CD4-positive, alpha-beta T cell treated with Interferon gamma for 1 hour (primary cell): ENCODE data around the gene B4GALT1.
A peak's percentile ranks its signal among the peaks of the same experiment; 100 is the strongest.
"Not testable (repeated sequence)": the region's sequence is repeated elsewhere in the genome, so short reads cannot be mapped to it uniquely, and the experiment has no call there.

Experiments used
- DNase-seq: peaks from one replicate; pipeline ENCODE4 v3.0.0-alpha.2; 2020

Gene B4GALT1

DNA sequence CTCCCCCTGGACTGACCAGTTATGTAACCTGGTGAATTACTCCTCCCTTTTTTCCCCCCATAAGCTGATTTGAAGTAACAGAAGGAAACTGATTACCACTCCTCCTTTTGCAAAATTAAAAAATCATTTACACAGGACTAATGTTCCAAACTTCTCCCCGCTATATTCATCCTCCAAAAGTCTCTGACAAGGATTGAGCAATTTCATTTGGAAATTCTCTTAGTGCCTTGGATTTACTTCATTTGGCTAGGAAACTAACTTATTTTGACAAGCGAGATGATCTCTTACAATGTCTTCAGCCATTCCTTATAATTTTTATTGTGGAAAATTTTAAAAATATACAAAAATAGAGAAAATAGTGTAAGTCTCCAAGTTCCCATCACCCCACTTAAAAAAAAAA lies 15.4 kb upstream of the B4GALT1 start:
- DNase-seq = no peak

DNA sequence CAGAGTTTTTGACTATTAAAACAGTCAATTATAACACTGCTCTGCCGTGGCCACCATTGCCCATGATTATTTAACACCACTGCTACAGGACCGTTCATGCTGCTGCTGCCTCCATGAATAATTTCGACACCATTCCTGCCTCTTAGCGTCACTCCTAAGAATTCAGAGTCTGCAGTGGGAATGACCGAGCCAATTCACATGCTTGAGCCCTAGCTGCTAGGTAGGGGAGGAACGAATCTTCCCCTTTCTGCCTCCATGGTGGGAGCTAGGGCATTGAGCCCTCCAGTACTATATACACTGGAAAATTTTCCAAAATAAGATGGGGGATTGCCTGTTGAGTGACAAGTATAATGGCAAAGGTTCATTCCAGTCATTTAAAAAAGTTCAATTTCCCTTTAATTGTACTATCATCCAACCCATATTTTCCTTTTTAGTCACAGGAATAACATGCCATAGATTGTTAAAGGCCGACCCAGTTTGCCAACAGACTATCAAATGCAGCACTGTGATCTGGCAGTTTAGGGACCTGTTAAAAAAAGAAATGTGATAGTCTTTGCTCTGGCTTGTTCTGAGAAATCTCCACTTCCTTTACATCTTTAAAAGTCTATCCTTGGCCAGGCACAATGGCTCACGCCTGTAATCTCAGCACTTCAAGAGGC lies 13.5 kb upstream of the B4GALT1 start:
- no peak for DNase-seq

DNA sequence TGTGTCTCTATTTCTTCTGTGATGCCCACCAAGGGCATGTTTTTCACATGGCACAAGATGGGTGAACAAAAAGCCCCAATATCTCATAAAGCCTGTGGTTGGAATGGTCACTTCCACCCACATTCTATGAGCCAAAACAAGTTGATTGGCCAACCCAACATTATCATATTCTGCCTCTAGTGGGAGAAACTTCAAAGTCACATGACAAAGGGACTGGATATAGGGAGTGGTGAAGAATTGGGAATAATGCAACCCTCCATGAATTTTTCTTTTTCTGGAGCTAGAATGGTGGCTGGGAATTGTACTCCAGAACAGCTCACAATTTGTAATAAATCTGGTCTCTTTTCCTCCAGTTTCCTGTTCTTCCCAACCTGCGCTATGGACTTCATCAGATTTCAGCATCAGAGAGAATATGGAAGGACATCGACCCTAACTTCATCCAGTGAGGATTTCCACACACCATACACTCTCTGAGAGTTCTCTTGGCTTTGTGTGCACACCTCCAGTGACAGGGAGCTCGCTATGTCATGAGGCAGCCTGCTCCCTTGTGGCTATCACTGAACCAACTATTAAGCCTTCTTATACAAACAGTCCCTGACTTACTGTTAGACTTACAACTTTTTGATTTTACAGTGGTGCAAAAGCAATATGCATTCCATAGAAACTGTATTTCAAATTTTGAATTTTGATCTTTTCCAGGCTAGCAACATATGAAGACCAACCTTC lies 12.0 kb upstream of the B4GALT1 start:
- no peak for DNase-seq

DNA sequence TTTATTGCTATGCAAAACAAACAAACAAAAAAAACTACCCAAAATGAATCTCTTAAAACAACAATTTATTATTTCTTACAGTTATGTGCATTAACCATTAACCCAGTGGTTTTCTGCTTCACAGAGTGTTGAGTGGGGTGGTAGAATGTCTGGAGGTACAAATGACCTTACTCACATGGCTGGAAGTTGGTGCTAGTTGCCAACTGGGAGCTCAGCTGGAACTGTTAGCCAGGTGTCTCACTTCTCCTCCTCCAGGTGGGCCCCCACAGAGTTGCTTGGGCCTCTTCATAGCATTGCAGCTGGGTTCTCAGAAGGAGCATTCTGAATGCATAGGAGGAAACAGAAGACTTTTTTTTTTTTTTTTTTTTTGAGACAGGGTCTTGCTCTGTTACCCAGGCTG lies 10.5 kb upstream of the B4GALT1 start:
- no peak for DNase-seq

DNA sequence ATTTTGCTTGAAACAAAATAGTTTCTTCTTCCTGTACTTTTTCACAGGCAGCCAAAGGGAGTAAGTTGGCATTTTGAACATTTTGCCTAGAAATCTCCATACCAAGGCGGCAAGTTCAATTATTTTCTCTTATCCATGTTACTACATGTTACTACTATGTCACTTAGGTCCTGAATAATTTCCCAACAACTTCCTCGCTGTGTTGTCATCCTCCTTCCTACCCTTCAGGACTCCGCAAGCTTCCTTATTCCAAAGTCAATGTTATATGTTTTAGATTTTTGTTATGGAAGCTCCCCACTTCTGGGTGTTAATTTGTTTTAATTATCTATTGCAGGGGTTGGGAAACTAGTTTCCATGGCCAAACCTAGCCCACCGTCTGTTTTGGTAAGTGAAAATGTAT lies 9.9 kb upstream of the B4GALT1 start:
- no peak for DNase-seq

DNA sequence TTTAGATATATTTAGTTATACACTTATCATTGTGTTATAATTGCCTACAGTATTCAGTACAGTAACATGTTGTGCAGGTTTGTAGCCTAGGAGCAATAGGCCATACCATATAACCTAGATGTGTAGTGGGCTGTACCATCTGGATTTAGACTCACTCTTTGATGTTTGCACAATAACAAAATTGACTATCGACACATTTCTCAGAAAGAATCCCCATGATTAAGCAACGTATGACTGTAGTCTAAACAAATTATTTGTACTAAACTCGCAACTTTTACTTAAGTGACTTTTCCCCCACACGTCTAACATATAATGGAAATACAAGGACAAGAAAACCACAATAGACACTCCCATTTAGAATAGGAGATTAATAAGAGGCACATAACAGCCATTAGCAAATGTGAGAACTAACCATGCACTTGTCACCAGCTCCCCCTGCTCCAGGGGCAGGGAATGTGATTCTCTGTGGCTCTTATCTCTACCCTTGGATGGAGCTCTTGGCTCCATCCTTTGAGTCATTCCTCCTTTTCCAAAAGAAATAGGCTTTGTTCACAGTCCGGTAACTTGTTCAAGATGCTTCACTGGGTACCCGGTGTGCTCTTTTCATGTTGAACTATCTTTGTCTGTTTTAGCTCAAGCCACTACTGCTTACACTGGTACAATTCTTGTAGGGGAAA lies 8.7 kb upstream of the B4GALT1 start:
- DNase-seq = no peak

DNA sequence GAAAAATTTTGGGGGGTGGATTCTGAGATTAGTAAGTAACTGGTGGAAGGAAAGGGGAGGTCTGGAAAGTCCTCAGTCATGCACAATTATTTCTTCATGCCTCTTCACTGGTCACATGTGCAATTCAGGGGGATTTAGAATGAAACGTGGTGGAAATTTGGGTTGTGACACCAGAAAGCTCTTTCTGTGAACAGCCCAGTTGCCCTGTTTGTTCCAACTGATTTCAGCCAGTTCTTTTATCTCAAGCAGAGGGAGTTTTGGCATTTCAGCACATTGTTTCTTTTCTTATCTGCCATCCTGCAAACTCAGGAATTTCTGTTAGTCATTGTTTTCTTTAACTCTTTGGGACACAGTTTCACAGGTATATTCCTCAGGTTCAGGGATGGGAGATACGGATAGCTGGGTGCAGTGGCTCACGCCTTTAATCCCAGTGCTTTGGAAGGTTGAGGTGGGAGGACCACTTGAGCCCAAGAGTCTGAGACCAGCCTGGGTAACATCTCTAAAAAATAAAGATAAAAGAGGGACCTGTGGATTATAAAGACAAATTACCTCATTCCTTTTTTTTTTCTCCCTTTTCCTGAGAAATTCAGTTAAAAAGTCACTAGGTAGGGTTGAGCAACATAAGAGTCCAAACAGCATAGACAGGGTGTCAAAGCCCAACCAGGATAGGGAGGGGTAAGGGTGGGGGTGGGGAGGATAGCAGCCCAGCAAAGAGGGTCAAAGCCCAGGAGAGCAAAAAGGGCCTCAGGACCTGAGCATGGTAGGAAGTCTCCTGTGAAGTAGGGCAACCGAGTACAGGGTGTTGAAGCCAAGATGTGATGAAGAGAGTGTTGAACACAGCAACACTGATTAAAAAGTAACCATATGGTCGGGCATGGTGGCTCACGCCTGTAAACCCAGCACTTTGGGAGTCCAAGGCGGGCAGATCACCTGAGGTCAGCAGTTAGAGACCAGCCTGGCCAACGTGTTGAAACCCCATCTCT lies 5.4 kb upstream of the B4GALT1 start:
- DNase-seq = no peak

DNA sequence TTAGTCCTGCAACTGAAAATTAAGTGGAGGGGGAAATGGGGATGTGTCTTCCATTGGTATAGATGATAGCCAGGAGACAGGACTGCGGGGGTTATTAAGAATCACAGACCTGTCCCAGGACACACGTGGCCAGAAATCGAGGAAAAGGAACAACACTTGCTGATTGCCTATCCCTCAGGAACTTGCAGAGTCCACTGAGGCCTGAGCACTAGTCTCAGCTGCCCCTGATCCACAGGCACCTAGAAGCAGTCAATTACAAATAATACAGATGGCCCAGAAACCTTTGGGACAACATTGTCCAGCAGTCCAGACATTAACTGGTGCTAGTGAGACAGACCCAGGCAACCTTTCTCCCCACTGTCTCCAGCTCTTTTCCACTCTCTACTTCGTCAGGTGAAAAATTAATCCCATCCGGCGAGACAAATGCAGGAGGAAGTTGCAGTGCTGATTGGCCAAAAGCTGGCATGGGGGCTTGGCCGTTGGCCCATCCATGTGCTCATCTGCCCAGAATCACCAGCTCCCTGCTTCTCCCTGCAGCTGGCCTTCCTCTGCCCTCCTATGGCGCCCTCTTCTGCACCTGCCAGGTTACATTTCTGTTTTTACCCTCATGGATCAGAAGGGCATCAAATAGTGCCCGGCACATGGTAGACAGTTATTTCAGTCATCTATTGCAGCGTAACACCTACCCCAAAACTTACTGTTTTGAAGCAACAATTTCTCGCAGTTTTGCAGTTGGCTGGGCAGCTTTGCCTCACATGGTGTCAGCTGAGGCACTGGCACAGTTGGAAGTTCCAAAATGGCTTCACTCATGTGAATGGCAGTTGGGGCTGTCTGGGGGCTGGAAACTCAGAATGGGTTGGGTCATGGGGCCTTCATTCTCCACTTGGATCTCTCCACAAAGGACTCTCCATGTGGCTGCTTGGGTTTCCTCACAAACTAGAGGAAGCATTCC lies 3.6 kb upstream of the B4GALT1 start:
- DNase-seq = peak; percentile 54

DNA sequence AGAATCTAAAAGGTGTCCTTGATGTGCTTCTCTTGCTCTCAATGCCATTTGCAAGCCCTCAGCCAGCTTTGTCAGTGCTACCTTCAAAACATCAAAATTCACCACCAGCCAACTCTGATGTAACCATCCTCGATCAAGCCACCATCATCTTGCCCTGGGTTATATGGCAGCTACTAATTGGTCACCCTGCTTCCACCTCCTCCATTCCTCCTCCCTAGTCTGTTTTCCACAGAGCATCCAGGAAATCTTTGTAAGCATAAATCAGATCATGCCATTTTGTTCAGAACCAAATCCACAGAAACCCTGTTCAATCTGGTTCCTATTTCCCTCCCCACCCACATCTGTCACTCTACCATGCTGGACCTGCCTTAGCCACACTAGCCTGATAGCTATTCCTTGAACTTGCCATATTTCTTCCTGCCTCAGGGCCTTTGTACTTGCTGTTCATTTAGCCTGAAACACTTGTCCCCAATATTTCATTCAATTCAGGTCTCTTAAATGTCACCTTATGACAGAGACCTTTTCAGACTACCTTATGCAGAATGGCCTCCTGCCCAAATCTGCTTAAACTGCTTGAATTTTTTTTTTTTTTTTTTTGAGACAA lies 1.9 kb upstream of the B4GALT1 start:
- no peak for DNase-seq

DNA sequence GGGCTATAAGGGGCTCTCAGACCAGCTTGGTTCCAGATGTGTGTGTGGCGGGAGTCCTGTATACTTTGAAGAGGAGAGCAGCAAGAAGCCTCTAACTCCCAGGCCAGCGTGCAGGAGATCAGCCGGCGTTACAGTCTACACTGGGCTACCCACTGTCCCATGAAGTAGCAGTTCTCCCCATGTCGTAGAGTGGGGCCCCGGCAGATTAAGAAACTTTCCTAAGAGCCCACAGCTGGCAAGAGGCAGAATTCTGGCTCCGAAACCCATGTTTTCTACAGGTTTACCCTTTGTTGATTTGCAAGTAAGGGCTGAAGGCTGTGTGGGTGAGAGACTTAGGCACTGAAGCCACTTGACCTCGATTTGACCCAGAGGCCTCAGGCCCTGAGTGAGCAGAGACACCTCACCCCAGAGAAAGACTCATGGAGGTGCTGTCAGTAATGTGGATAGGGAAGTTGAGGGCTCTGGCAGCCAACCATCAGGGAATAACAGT lies 881 bp upstream of the B4GALT1 start:
- peak; percentile 39 for DNase-seq

DNA sequence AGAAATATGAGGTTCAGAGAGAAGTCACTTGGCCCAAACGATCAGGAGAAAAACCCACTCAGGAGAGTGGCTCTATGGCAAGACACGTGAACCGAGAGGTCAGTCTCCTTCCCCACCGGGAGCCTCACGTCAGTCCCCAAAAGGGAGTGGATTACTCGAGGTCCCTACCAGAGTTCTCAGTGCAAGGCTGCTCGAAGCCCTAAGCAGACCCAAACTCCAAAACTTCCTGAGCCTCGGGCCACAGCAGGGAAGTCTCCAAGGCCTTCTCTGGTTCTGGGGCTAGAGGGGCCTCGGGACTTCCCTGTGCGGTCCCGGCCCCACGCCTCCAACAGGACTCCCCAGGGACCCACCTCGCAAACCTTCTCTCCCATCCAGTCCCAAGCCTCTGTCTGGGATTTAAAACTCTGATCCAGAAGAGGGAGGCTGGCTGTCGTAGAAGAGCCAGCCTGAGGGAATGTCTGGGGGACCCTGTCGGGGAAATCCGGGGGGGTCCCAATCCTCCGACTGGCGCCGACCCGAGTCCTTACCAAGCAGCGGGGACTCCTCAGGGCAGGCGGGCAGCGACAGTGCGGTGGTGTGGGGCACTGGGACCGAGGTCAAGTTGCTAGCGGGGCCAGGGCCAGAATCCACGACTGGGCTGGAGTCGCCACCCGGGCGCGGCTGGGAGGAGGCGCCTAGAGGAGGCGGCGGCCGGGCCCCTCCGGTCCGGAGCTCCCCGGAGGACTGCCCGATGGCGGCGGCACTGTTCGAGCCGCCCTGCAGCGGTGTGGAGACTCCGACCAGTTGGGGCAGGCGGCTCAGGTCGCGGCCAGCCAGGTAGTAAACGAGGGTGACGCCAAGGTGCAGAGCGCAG lies 679 bp downstream of the B4GALT1 start:
- DNase-seq = no peak

DNA sequence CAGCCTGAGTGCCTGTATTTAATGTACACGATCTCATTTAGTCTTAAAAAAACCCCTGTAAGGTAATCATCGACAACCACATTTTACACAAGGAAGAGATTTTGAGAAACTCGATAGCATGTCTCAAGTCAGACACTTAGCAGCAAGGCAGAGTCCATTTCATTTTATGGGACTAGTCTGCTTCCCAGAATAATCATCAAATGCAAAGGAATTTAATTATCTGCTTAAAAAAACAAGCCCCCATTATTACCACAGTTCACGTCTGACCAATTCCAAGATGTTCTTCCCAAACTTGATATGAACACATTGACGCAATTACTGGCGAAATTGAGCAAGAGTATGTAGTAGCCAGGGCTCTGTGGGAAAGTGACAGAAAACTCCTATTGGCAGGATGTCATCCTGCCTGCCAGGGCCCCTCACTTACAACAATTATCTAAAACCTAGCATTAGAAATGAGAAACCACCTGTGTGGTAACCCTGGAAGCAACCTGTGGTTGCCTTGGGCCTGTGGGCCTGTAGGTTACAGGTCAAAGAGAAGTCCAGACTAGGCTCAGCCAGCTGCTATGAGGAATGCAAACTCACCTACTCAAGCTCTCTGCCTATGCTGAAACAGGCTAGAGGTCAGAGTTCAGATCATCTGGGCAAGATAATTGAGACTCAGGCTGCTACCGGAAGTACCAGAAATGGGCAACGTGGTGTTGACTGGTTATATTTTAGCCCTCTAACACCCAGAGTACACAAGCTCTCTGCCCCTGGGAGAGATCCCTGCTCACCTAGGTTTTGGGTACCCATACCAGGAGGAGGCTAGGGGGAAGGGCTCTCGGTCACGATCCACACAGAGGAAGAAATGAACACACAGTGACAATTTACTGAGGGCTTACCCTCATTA lies 1.6 kb downstream of the B4GALT1 start:
- DNase-seq = peak; percentile 51

DNA sequence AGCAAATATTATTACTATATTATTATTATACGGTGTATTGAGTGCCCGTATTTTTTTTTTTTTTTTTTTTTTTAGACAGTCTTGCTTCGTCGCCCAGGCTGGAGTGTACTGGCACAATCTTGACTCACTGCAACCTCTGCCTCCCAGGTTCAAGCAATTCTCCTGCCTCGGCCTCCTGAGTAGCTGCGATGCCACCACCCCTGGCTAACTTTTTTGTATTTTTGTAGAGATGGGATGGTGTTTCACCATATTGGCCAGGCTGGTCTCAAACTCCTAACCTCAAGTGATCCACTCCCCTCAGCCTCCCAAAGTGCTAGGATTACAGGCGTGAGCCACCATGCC lies 2.2 kb downstream of the B4GALT1 start:
- DNase-seq = not testable (repeated sequence)

DNA sequence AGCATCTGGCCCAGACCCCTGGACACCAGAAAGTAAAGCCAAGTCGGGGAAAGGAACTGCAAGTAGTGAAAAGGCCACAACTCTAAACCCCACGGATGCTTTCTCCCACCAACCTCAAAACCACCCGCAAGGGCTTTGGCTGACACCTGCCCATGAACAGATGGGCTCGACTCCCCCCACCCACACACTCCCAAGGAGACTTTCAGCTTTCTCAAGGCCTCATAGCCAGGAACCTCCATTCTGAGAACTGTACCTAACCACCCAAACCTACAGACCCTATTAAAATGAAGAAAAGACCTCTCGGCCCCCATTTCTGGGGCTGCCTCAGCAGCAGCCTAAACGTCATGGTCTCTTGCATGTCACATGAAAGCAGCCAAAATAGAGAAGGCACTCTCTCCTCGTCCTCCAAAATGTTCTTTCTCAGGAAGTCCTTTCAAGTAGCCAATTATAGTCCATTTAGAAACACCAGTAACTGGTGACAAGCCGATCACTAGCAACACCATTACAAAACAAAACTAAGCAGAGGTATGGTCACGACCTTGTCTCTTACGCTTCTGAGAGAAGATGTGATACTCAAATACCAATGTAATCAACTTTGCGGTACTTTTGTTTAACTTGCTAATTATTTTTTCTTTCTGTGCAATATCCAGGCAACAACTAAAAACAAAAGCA lies 2.9 kb downstream of the B4GALT1 start:
- peak; percentile 37 for DNase-seq

DNA sequence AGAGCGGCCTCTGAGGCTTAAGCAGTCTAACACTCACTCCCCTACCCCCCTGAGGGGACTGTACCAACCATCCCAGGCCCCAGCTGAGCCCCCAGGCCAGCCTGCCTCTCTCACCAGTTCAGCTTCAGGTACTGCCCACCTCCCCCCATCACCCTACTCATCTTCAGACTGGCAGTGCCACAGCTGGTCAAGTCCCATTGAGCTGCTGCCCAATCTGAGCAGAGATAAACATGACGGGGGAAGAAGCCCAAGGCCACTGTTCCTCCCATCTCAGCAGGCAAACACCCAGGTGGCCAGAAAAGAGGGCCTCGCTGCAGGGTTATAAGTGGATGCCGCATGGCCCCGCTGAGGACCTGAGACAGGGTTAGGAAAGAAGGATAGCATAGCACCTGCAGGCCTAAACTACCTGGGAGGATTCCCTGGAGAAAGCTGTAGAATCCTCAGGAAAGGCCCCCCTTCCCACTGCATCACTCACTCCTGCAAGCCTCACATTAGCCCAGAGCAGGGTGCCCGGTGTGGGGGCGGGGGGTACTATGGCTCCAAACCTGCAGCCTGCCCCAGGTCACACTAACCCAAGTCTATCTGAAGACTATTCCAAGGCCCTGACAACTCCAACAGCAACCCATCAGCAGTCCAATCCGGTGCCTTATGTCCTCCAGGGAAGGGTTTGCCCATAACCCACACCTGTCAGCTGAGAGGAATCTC lies 3.6 kb downstream of the B4GALT1 start:
- no peak for DNase-seq

DNA sequence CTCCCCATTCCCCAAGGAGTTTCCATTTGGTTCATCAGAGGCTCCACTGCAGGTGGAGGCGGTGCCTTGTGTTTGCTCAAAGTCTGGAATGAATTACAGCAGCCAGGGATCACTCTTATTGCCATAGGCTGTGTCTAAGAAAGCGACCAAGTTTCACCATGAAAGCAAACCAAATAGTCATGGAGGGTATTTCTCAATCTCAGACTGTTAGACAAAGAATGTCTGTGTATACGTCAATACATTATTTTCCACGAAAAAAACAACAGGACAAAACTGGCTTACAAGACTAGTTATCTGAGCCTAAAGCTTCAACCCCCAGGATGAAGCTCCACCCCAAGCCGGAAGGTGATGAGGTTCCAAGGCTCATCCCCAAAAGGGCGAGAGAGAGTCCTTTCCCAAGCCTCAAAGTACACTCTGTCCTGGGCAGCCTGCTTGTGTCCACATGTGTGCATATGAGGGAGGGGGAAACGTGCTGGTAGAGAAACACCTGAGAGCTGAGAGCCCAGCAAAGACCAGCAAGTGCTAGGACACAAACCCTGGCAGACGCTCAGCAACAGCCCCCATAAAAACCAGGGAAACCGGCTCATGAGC lies 4.3 kb downstream of the B4GALT1 start:
- no peak for DNase-seq

DNA sequence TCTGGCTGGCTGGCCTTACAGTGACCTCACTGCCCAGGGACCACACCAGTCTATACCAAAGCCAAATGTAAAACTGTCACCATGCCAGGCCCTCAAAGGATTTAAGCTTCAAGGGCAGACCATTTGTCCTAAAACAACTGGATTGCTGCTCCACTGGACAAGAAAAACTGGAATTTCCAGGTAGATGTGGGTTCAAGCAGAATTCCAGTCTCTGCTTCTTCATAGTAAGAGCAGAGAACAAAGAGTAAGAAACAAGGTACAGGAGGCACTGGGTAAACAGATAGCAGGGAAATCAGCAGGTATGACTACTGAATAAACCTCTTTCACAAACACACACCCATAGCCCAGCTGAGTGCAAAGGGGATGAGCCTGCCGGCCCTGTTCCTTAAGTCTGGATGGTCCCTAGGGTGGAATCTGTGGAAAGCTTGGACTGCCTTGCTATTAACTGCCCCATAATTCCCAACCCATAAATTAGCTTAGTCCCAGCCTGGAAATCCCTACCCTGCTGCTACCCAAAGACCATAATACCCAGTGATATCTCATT lies 5.5 kb downstream of the B4GALT1 start:
- no peak for DNase-seq
